Embryonic facial prominence (tissue), 1 donor: ENCODE measurements around the gene GLS2.
"Not testable (repeated sequence)": the region's sequence is repeated elsewhere in the genome, so short reads cannot be mapped to it uniquely, and the experiment has no call there.

Experiments used
- DNase-seq: peaks from one replicate; pipeline ENCODE4 v3.0.0-alpha.2; 2016; ENCODE audit errors: extremely low spot score

The GLS2 gene

DNA sequence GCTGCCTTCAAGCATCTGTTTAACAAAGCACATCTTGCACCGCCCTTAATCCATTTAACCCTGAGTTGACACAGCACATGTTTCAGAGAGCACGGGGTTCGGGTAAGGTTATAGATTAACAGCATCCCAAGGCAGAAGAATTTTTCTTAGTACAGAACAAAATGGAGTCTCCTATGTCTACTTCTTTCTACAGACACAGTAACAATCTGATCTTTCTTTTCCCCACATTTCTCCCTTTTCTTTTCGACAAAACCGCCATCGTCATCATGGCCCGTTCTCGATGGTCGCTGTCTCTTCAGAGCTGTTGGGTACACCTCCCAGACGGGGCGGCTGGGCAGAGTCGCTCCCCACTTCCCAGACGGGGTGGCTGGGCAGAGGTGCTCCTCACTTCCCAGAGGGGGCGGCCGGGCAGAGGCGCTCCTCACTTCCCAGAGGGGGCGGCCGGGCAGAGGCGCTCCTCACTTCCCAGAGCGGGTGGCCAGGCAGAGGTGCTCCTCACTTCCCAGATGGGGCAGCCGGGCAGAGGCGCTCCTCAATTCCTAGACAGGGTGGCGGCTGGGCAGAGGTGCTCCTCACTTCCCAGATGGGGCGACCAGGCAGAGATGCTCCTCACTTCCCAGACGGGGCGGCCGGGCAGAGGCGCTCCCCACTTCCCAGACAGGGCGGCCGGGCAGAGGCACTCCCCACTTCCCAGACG lies 5.6 kb upstream of the GLS2 start:
- DNase-seq: not testable (repeated sequence)

DNA sequence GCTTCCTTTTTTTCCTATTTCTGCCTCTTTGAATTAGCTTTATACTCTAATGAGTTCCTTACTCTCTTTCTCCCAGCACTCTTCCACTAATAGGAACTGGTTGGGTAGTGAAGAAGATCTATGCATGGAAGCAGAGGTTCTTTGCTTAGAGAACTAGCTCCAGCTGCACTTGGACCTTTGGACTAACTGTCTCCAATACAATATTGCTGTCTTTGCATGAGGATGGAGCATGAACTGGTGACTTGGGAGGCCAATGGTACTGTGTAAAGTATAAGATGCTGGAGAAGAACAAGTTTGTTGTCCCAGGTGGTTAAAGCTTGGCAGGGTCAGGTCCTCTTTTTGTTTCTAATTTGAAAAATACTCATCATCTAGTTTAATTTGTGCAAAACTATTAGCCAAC lies 2.4 kb upstream of the GLS2 start:
- DNase-seq: no peak

DNA sequence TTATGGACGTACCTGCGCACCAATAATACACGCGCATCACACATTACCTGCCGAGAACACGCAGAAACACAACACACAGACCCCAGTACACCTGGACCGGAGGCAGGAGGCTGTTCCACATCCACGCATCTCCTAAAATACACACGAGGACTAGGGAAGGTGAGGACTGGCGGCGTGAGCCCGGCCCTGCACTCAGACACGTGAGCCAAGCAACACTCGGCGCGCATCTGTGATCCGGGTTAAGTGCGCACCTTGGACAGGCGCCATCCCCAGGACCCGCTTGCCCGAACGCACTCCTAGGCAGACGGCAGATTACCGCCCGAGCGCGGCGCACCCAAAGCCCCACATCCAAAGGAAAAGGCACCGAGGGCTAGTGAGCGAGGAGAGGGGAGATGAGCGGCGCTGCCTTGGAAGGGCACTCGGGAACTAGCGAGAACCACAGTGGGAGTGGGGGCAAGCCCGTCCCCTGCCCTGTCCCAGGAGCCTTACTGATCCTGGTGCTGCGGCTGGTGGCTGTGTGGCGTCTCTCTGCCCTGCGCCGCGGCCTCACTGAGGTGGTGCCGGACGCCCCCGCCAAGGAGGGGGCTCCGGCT lies 417 bp downstream of the GLS2 start:
- DNase-seq: no peak

DNA sequence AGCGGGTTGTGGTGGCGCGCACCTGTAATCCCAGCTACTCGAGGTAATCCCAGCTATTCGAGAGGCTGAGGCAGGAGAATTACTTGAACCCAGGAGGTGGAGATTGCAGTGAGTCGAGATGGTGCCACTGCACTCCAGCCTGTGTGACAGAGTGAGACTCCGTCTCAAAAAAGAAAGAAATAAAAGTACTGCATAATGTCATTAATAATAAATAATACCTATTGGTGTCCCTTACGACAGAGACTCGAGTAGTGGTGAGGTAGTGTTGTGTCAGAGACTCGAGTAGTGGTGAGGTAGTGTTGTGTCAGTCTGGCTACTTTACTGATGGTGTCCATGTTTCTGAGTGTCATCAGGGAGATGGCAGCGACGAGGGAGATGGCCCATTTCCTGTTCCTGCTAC lies 1.3 kb downstream of the GLS2 start:
- no peak for DNase-seq

DNA sequence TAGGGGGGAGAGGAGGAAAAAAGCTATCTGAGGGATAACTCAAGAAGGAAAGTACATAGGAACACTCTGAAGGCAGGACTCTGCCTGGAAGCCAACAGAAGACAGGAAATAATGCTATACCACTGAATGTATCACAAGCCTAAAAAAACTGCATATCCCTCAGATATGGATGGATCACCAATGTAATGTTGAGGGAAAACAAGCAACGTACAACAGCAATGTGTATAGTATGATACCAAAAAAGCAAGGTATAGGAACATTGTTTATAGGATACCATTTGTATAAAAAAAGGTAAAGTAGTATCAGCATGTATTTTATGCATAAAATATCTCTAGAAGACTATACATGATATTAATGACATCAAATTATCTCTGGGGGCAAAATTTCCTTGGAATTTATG lies 3.4 kb downstream of the GLS2 start:
- DNase-seq: no peak

DNA sequence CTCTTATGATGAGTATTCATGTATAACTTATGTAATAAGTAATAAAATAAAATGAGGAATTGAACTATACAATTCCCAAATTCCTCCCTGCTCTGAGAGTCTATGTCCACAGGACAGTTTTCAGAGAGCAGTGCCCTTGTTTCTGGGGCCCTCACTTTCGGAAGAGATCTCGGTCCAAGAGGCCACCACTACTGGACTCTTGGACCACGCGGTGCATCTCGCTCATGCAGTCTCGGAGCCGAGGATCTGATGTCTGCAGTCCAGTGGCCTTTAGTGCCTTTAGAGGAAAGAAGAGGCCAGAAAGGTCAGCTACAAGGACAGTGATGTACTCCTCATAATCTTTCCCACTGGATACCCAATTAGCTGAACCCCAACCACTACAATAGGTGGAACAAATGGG lies 8.3 kb downstream of the GLS2 start:
- no peak for DNase-seq

DNA sequence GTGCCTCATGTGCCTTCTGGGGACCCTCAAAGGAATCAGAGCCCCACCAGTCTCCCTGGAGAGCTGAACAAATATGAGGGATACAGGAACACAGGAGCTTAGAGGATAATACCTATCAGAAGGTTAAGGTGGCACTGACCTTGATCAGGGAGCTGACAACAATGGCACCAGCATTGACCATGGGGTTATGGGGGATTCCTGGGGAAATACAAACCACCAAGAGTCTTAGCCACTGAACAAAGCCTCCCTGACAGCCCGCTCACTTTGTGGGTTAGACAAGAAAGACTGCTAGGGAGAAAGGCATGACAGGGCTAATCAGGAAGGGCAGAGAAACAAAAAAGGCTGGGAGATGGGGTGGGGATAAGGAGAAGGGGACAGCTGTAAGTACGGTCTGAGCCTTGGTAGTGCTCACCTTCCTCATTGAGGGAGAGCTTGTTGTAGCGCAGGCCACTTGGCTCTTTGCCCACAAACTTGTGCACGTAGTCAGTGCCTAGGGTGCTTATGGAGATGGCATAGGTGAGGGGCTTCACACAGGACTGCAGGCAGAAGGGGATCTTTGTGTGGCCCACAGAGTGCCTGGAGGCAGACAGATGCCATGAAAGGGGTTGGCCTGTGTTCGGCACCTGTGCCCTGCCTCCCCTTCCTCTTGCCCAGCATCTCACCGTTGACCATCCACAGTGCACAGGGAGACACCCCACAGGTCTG lies 10.3 kb downstream of the GLS2 start:
- no peak for DNase-seq

DNA sequence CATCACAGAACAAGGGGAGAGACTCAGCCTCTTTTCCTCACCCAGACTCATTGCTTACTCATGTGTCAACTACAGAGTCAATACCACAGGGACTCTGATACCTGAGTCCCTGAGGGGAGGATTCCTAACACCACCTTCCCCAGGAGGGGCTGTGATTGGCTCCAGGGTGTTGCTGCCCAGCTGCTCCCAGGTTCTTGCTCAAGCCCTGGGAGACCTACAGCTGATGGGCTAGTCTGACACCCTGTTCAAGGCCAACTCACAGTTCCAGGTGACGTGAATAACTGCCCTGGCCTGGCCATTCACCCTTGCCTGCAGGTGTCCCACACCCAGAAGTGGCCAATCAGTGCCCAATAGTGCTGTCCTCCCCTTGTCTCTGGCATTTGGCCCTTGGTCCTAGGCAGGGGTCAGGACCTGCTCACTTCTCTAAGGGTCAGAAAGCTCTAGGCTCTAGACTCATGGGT lies 11.0 kb downstream of the GLS2 start:
- DNase-seq: no peak

DNA sequence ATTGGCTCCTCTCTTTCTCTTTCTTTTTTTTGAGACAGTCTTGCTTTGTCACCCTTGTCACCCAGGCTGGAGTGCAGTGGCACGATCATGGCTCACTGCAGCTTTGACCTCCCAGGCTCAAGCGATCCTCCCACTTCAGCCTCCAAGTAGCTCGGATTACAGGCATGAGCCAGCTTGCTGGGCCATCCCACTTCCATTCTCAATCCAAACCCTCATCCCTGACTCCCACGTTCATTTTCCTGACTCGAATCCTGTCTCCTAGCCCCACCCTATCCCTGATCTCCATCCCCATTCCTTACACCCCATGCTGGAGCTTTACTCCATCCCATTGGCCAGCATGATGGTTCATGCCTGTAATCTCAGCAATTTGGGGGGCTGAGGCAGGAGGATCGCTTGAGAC lies 11.8 kb downstream of the GLS2 start:
- no peak for DNase-seq

DNA sequence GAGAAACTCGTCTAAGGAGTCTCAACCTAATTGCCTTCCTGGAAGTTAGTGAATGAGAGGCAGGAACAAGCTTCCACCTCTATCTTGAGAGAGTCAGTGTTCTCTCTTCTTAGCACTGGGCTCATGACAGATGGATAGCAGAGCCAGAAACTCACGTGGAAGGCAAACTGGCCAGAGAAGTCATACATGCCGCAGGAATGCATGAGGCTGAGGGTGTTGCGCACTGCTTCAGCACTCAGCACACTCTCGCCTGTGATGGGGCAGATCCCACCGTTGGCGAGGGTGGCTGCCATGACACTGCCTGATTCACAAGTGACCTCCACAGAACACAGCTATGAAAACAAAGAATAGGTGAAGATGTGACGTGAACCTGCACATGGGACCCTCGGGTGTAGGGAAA lies 13.6 kb downstream of the GLS2 start:
- no peak for DNase-seq

DNA sequence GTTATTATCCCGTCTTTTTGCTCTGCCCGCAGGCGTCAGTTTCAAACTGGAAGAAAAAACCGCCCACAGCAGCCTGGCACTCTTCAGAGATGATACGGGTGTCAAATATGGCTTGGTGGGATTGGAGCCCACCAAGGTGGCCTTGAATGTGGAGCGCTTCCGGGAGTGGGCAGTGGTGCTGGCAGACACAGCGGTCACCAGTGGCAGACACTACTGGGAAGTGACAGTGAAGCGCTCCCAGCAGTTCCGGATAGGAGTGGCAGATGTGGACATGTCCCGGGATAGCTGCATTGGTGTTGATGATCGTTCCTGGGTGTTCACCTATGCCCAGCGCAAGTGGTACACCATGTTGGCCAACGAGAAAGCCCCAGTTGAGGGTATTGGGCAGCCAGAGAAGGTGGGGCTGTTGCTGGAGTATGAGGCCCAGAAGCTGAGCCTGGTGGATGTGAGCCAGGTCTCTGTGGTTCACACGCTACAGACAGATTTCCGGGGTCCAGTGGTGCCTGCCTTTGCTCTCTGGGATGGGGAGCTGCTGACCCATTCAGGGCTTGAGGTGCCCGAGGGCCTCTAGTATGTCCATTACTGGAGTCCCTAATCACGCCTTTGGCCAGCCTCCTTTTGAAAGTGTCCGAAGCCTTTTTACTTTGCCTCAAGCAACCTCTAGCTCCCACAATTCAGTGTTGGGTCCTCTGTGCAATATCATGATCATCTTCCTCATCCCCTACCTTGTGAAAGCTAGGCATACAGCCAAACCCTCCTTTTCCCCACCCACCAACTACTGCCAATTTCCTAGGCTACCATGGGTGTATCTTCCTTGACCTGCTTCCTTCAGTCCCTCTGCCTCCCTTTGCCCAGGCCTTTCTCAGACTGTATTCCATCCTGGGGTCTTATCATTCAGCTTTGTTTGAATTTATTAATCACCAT lies 18.7 kb downstream of the GLS2 start:
- no peak for DNase-seq

DNA sequence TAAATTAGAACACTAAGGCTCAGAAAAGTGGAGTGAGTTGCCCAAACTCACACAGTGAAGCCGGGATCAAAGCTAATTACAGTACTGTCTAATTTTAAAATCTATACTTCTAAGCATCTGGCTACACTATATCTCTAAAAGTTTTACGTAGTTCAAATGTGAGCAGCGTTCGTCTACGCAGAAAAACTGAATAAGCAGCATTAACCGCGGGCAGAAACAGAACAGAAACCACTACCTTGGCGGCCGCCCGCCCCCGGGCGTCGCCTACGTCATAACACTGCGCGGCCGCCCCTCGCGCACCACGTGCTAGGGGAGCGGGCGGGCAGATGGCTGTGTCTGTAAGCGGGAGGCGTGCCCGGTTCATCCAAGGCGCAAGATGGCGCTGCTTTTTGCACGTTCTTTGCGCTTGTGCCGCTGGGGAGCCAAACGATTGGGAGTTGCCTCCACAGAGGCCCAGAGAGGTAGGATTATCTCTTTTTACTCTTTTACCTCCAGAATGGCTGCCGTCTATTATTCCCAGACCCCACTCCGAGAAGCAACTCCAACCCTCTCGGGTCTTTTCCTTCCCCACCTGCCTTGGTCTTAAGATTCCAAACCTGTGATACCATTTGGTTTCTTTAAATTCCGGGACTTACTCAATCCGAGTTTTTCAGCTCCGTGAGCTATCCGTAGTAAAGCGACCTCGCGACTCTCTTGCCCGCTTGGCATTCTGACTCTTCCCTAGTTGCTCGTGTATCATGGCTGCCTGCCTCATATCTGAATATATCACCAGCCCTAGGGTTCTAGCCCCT lies 19.6 kb downstream of the GLS2 start, which contains the start of gene SPRYD4:
Gene SPRYD4 (plus strand): TSS at position 363 of the 791 bp plus-strand sequence. CDS start 14 bp downstream, at position 377.
- DNase-seq: peak; percentile 90

DNA sequence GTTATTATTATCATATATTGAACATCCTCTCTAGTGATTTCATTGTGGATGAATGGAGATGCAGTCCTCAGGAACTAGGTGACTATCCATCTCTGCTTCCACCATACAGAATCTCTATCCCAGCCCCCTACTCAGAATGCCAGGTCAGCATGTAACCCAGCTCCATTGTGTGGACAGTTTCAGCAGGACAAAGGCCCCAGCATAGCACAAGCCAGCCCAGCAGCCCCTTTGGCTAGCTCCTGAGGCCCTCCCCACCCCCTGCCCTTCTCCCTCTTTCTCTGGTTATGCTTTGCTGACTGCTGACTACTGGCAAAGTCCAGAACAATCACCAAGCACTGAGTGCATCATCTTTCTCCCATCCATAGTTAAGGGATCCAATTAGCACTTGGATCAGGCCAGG lies 25.4 kb downstream of the GLS2 start:
- no peak for DNase-seq

DNA sequence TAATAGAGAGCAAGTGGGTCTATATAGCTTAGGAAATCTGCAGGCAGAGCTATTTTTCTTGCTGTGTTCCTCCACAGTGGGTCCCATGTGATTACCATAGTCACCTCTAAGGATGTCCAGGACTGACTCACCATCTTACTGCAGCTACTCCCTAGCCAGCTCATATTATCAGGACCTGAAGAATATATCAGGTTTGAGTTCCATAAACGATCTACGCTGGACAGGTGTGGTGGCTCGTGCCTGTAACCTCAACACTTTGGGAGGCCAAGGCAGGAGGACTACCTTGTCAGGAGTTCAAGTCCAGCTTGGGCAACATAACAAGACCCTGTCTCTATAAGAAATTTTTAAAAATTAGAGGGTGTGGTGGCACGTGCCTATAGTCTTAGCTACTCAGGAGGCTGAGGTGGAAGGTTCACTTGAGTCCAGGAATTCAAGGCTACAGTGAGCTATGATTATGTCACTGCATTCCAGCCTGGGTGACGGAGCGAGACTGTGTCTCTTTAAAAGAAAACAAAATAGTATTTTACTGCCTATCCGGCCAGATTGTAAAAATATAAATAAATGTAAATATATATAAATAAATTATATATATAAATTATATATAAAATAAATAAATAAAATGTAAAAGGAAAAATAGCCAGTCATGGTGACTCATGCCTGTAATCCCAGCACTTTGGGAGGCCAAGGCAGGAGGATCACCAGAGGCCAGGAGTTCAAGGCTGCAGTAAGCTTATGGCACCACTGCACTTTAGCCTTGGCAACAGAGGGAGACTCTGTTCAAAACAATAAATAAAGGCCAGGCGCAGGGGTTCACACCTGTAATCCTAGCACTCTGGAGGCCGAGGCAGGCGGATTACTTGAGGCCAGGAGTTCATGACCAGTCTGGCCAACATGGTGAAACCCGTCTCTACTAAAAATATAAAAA lies 26.5 kb downstream of the GLS2 start:
- no peak for DNase-seq

DNA sequence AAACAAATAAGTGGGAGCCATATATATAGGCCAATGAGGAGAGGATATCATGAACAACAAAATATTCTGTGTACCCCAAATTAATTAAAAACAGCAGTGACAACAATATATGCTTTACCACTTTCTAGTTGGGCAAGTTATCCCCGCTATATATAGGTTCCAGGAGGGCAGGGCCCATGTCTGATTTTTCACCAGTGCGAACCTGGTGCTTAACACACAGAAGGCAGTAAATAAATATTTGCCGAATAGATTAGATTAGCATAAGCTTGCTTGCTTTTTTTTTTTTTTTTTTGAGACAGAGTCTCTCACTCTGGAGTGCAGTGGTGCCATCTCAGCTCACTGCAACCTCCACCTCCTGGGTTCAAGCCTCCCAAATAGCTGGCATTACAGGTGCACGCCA lies 30.1 kb downstream of the GLS2 start:
- DNase-seq: no peak

DNA sequence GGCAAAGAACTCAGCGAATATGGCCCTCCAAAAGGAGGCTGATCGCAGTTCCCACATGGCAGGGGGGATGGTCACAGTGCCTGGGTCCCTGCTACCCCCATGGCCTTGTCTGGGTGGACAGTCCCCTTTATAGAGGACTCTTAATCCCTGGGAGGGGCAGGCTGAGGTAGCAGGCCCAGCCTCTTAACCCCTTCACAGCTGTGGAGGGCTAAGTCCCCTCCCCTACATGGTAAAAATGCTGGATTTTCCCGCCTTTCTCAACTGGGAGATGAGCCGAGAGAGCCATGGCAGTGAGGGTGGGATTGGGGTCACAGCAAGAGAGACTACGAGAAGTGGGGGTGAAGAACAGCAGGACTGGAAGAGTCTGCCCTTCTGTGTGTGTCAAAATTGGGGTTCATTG lies 33.4 kb downstream of the GLS2 start, which contains the start of gene MIP:
Gene MIP (minus strand): TSS at position 101 of the 400 bp plus-strand sequence. CDS start 44 bp downstream, at position 57.
- no peak for DNase-seq

DNA sequence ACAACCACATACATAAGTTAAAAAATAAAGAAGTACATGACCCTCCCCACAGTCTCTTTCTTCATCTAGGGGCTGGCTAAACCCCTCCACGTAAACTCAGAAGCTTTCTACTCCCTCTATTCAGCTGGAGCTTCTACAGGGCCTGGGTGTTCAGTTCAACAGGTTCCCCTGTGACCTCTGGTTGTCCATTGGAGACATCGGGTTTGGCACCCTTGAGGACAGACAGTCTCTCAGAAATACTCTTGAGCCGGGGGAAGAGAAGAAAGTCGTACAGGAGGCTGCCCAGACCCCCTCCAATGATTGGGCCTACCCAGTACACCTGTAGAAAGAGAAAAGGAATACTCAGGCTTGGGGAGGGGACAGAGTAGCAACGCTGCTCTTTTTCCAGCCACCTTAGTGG lies 36.8 kb downstream of the GLS2 start:
- DNase-seq: no peak

DNA sequence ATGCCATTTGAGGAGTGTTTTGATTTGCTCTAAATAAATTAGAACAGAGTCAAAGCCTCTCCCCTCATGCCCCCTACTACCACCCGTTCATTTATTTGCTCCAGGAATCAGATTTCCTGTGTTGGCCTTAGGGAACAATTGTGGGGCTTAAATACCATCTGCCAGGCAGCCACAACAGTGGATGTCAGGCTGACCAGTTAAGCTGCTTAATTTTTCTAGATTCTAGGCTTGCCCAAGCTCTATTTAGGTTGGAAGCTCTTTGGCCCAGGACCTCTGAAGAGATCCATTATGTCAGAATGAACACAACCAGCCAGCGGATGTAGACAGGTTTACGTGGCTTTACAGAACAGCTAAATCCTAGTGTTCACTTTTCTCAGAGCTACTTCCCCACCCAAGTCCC lies 37.7 kb downstream of the GLS2 start:
- no peak for DNase-seq

DNA sequence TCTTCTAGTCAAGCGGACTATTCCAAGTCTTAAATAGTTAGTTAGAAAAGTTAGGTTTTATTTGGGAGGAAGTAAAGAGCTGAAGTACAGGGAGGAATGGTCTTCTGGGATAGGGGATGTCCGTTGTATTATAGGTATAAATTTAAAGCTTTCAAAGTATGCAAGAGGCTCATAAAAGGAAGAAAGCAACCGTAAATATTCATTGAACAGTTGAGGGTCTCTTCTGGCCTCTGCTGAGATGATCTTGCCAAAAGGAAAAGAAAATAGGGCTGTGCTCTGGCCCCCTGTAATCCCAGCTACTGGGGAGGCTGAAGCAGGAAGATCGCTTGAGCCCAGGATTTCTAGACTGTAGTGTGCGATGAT lies 38.4 kb downstream of the GLS2 start:
- DNase-seq: no peak
